Measurements from ENCODE around the gene RHOT1. TPM values are rescaled to one million over a fixed set of nuclear protein-coding genes. Genes with fewer than 3 reads are reported as not detected.

RHOT1 gene
- total and polyA plus RNA-seq, 10 donors = 21.2 to 57.1 (median 33.6) TPM

DNA sequence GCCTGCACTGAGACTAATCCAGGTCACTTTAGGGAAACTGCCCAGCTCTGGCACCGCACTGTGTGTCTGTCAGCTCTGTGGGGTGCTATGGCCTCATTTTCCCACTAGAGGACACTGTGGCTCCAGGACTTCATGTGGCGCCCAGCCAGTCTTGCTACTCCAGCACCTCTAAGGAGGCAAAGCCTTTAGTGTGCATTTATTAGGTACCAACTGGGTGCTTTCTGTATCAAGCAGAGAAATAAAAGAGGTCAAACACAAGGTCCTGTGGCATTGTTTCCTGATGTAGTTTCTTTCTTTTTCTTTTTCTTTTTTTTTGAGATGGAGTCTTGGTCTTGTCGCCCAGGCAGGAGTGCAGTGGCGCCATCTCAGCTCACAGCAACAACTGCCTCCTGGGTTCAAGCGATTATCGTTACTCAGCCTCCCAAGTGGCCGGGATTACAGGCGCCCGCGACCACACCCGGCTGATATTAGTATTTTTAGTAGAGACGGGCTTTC, 110.9 kb downstream of the RHOT1 start:
- Histone ChIP-seq H3K27me3 (replicated peaks in 1 of 7) (no peaks in the 10 kb centered on the region), H3K4me3 (no peak overlapping the region), H3K36me3 (no peaks in the 10 kb centered on the region), H3K9me3 (no peaks in the 10 kb centered on the region), H3K27ac (no peak overlapping the region), H3K4me1 (peaks cover 0 to 5% (median 0%) of the 10 kb centered on the region in 6 donors)
- WGBS, 5 donors = 61 to 71% (median 67%) methylated on average over 12 of the region's 12 CpGs
- intact Hi-C loops (cut with DNase I; ENCODE audit: low total_unique reads) = loop anchor here (10.0 kb wide), 1 partner anchor 62 kb away; no protein-coding TSS in a partner anchor
- peak; percentile 83 for DNase-seq
- TF ChIP-seq POLR2A (IDR thresholded peaks at IDR 0.05) (no peak), POLR2AphosphoS5 (IDR thresholded peaks at IDR 0.05) (peak in 1 of 3 donors; percentile 50)
- TF ChIP-seq, protein P1, sequence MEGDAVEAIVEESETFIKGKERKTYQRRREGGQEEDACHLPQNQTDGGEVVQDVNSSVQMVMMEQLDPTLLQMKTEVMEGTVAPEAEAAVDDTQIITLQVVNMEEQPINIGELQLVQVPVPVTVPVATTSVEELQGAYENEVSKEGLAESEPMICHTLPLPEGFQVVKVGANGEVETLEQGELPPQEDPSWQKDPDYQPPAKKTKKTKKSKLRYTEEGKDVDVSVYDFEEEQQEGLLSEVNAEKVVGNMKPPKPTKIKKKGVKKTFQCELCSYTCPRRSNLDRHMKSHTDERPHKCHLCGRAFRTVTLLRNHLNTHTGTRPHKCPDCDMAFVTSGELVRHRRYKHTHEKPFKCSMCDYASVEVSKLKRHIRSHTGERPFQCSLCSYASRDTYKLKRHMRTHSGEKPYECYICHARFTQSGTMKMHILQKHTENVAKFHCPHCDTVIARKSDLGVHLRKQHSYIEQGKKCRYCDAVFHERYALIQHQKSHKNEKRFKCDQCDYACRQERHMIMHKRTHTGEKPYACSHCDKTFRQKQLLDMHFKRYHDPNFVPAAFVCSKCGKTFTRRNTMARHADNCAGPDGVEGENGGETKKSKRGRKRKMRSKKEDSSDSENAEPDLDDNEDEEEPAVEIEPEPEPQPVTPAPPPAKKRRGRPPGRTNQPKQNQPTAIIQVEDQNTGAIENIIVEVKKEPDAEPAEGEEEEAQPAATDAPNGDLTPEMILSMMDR (IDR thresholded peaks at IDR 0.05 in 8 of 11, conservative IDR thresholded peaks at IDR 0.05 in 3 of 11) = peak; percentile 73 to 90 (median 88)

- Histone ChIP-seq H3K4me3 (no peak overlapping the region), H3K27me3 (replicated peaks in 1 of 7) (no peaks in the 10 kb centered on the region), H3K9me3 (no peaks in the 10 kb centered on the region), H3K27ac (no peak overlapping the region), H3K4me1 (peaks cover 0 to 5% (median 0%) of the 10 kb centered on the region in 6 donors), H3K36me3 (no peaks in the 10 kb centered on the region)
- intact Hi-C loops (cut with DNase I; ENCODE audit: low total_unique reads) = loop anchor here (10.0 kb wide), 1 partner anchor 59 kb away; no protein-coding TSS in a partner anchor
- peak; percentile 24 for DNase-seq
- TF ChIP-seq POLR2A (IDR thresholded peaks at IDR 0.05) (no peak), POLR2AphosphoS5 (IDR thresholded peaks at IDR 0.05) (no peak)
- TF ChIP-seq, protein P1 (IDR thresholded peaks at IDR 0.05 in 8 of 11, conservative IDR thresholded peaks at IDR 0.05 in 3 of 11) = no peak
- WGBS, 5 donors = 59 to 74% (median 70%) methylated on average over 9 of the region's 9 CpGs
Measured at GRCh38 chr17:32256012-32256700, 113.9 kb downstream of the RHOT1 start.

DNA sequence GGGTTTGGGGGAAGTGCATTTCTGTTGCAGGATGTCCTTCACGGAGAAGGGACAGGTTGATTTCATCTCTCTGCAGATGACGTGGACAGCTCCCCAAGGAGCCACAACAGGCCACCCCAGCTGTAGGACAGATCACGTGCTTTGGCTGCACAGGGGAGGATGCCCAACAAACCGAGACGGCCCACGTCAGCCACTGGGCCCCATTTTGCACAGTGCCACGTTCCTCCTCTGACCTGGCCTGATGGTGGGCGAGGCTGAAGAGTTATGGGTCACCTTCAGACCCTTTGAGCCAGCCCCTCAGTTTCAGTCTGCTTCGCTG, 114.4 kb downstream of the RHOT1 start:
- WGBS, 5 donors = 70 to 84% (median 74%) methylated on average over 7 to 9 of the region's 9 CpGs
- Histone ChIP-seq H3K27ac (no peak overlapping the region), H3K36me3 (no peaks in the 10 kb centered on the region), H3K4me1 (peaks cover 0 to 5% (median 0%) of the 10 kb centered on the region in 6 donors), H3K4me3 (no peak overlapping the region), H3K27me3 (replicated peaks in 1 of 7) (peaks cover 0 to 5% (median 0%) of the 10 kb centered on the region in 7 donors), H3K9me3 (no peaks in the 10 kb centered on the region)
- peak; percentile 46 for DNase-seq
- intact Hi-C loops (cut with DNase I; ENCODE audit: low total_unique reads) = loop anchor here (10.0 kb wide), 1 partner anchor 58 kb away; no protein-coding TSS in a partner anchor
- no peak for TF ChIP-seq POLR2AphosphoS5 (IDR thresholded peaks at IDR 0.05)
- no peak for TF ChIP-seq POLR2A (IDR thresholded peaks at IDR 0.05)
- TF ChIP-seq, protein P1 (IDR thresholded peaks at IDR 0.05 in 8 of 11, conservative IDR thresholded peaks at IDR 0.05 in 3 of 11) = no peak

DNA sequence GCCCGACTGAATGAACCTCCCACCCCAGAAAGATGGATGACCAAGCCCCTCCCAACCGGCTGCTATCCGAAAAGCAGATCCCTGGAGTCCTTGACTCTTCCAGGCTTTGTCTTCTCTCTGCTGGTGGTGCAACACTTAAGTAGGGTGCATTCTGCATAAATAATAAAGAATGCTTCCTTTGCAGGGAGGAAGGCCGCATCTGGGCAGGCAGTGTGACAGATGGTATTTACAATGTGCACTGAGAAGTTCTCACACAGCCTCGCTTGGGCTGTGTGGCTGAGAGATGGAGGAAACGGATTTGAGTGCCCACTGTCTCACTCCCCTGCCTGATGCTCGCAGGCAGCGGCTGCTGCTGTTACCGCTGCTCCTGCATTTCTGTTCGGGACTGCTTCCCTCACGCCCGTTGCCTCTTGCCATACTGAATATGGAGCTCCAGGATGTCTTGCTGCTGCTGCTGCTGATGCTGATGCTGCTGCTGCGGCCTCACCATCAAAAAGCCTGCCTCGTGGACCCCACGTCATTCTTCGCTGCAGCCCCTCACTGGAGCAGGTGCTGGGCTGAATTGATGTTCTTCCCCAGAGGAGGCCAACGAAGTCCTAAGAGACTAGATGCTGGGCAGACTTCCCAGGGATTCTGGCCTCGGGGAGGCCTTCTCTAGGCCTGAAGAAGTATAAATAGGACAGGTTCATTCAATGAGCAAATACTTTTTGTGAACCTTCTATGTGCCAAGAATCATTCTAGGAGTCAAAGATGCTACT, 116.3 kb downstream of the RHOT1 start:
- intact Hi-C loops (cut with DNase I; ENCODE audit: low total_unique reads) = loop anchor here (10.0 kb wide), 1 partner anchor 56 kb away; no protein-coding TSS in a partner anchor
- DNase-seq = no peak
- Histone ChIP-seq H3K27ac (no peak overlapping the region), H3K36me3 (no peaks in the 10 kb centered on the region), H3K4me1 (no peaks in the 10 kb centered on the region), H3K4me3 (no peak overlapping the region), H3K9me3 (no peaks in the 10 kb centered on the region), H3K27me3 (replicated peaks in 1 of 7) (peaks cover 0 to 21% (median 0%) of the 10 kb centered on the region in 7 donors)
- TF ChIP-seq, protein P1 (IDR thresholded peaks at IDR 0.05 in 8 of 11, conservative IDR thresholded peaks at IDR 0.05 in 3 of 11) = no peak
- TF ChIP-seq POLR2A (IDR thresholded peaks at IDR 0.05) (no peak), POLR2AphosphoS5 (IDR thresholded peaks at IDR 0.05) (no peak)
- 48 to 51% (median 50%) methylated on average over 18 of the region's 18 CpGs for WGBS, 5 donors
